GM19395 (cell line): Measurements from ENCODE around the gene A1CF.

ENCODE experiments used
- ATAC-seq: cut with Tn5 transposase; IDR thresholded peaks from one replicate; pipeline ENCODE4 v1.9.1; 2021; ENCODE audit warnings: mild to moderate bottlenecking, moderate library complexity; ENCODE audit not compliant: unreplicated experiment

The A1CF gene

GRCh38 chr10:50866317-50866716 lies 19.1 kb downstream of the A1CF start:
- ATAC-seq, result no peak

- ATAC-seq, result no peak
Measured at GRCh38 chr10:50862719-50863118, 22.7 kb downstream of the A1CF start.

GRCh38 chr10:50861370-50861769 lies 24.1 kb downstream of the A1CF start:
- ATAC-seq, result no peak

GRCh38 chr10:50857579-50857978 lies 27.8 kb downstream of the A1CF start:
- ATAC-seq, result no peak

- ATAC-seq, result no peak
Measured at GRCh38 chr10:50855461-50855860, 30.0 kb downstream of the A1CF start.

- ATAC-seq, result no peak
Measured at GRCh38 chr10:50855015-50855414, 30.4 kb downstream of the A1CF start.

- no peak for ATAC-seq
Measured at GRCh38 chr10:50853557-50853956, 31.9 kb downstream of the A1CF start.

- ATAC-seq, result no peak
Measured at GRCh38 chr10:50851884-50852671, 33.3 kb downstream of the A1CF start.

GRCh38 chr10:50850578-50851230 lies 34.7 kb downstream of the A1CF start:
- ATAC-seq, result no peak

- no peak for ATAC-seq
Measured at GRCh38 chr10:50846753-50847152, 38.7 kb downstream of the A1CF start.

GRCh38 chr10:50837095-50837494 lies 48.3 kb downstream of the A1CF start:
- ATAC-seq, result no peak

GRCh38 chr10:50832171-50832751 lies 53.2 kb downstream of the A1CF start:
- no peak for ATAC-seq

GRCh38 chr10:50830066-50830465 lies 55.4 kb downstream of the A1CF start:
- ATAC-seq, result no peak

- ATAC-seq, result no peak
Measured at GRCh38 chr10:50824782-50825181, 60.6 kb downstream of the A1CF start.

GRCh38 chr10:50823789-50824188 lies 61.6 kb downstream of the A1CF start:
- no peak for ATAC-seq

GRCh38 chr10:50809596-50809995 lies 75.8 kb downstream of the A1CF start:
- no peak for ATAC-seq

- ATAC-seq, result no peak
Measured at GRCh38 chr10:50807851-50808776, 77.3 kb downstream of the A1CF start.

- no peak for ATAC-seq
Measured at GRCh38 chr10:50805981-50806622, 79.3 kb downstream of the A1CF start.

GRCh38 chr10:50799595-50799994 lies 85.8 kb downstream of the A1CF start:
- no peak for ATAC-seq

- no peak for ATAC-seq
Measured at GRCh38 chr10:50798297-50798696, 87.1 kb downstream of the A1CF start.

- no peak for ATAC-seq
Measured at GRCh38 chr10:50796693-50797092, 88.7 kb downstream of the A1CF start.
